Esophagus (tissue), 2 donors: ENCODE results near the gene UBE2N. TPM values are rescaled to one million over a fixed set of nuclear protein-coding genes. Genes with fewer than 3 reads are reported as not detected.
A peak's percentile ranks its signal among the peaks of the same experiment; 100 is the strongest.

Source experiments
- H3K27ac ChIP-seq, 2 donors: one replicate each; pipeline ENCODE4 v1.5.1; 2013; ENCODE audit warnings: low read depth in 2 of 2, mild to moderate bottlenecking in 2 of 2, inconsistent platforms in 1 of 2, low read length in 1 of 2, moderate library complexity in 1 of 2
- H3K27me3 ChIP-seq, 2 donors: one replicate each; pipeline ENCODE4 v1.6.1; 2013; ENCODE audit warnings: low read length in 2 of 2, control low read depth in 1 of 2, mild to moderate bottlenecking in 1 of 2; ENCODE audit not compliant: insufficient read depth in 2 of 2, control insufficient read depth in 1 of 2
- H3K36me3 ChIP-seq, 2 donors: one replicate each; pipeline ENCODE4 v1.6.1; 2013; ENCODE audit warnings: low read length in 1 of 2; ENCODE audit not compliant: control insufficient read depth in 2 of 2, insufficient read depth in 2 of 2
- H3K4me1 ChIP-seq, 2 donors: one replicate each; pipeline ENCODE4 v1.6.1; 2013; ENCODE audit warnings: low read length in 1 of 2; ENCODE audit not compliant: control insufficient read depth in 2 of 2, insufficient read depth in 2 of 2
- H3K4me3 ChIP-seq, 2 donors: one replicate each; pipeline ENCODE4 v1.5.1; 2013; ENCODE audit warnings: low read length in 2 of 2, mild to moderate bottlenecking in 2 of 2, low read depth in 1 of 2, moderate library complexity in 1 of 2
- H3K9me3 ChIP-seq, 2 donors: one replicate each; pipeline ENCODE4 v1.6.1; 2013; ENCODE audit warnings: mild to moderate bottlenecking in 2 of 2, low read depth in 1 of 2, low read length in 1 of 2, moderate library complexity in 1 of 2; ENCODE audit not compliant: control insufficient read depth in 2 of 2, insufficient read depth in 1 of 2
- WGBS, 2 donors: extraction: QIAGEN DNeasy Blood & Tissue Kit; methylation state at CpG; one replicate each; pipeline ENCODE4 v1.1.7; 2013; 5-methylcytosine and 5-hydroxymethylcytosine counted together
- polyA plus RNA-seq, 2 donors: library from polyadenylated mRNA; stranded (reverse); fragments of 200-250 nt; gene quantifications; one replicate each; pipeline ENCODE4 v1.2.3, GENCODE V29; 2013
- donor health status: healthy with polysubstance abuse.
- donor health status: Bipolar disorder and iron deficiency.

The UBE2N gene
- polyA plus RNA-seq, 2 donors, result 45.3 to 66.2 TPM

DNA sequence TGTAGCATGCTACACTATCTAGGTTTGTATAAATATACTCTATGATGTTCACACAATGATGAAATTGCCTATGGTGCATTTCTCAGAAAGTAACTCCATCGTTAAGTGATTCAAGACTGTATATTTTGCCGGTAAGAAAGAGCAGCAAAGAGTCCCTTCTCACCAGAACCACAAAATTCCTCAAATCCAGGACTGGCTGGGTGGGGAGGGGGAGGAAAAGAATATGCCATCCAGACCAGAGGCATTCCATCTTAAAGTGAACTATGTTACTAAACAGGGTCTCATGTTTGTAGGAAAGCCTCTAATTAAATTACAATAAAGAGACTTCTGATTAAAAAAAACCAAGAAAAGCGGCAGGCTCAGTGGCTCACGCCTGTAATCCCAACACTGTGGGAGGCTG is 11.5 kb downstream of the UBE2N start:
- Histone ChIP-seq H3K9me3 (no peaks in the 10 kb centered on the region), H3K4me1 (peaks cover 2 to 4% of the 10 kb centered on the region in 2 donors), H3K27me3 (no peaks in the 10 kb centered on the region), H3K36me3 (no peaks in the 10 kb centered on the region), H3K27ac (no peak overlapping the region), H3K4me3 (no peak overlapping the region)
- WGBS, 2 donors, result 80 to 86% methylated on average over 4 of the region's 4 CpGs

DNA sequence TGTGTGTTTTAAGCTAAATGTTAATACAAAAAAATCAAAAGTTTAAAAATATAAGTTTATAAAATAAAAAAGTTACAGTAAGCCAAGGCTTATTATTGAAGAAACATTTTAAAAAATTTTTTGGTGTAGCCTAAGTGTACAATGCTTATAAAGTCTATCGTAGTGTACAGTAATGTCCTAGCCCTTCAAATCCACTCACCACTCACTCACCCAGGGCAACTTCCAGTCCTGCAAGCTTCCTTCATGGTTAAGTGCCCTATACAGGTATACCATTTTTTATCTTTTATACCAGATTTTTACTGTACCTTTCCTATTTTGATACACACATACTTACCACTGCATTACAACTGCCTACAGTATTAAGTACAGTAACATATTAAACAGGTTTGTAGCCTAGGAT is 11.9 kb downstream of the UBE2N start:
- H3K9me3 ChIP-seq, result no peaks in the 10 kb centered on the region
- H3K4me3 ChIP-seq, result no peak overlapping the region
- H3K36me3 ChIP-seq, result no peaks in the 10 kb centered on the region
- WGBS, 2 donors, result 72% methylated on average over 1 of the region's 1 CpG
- H3K27ac ChIP-seq, result no peak overlapping the region
- H3K4me1 ChIP-seq, result peaks cover 1 to 2% of the 10 kb centered on the region in 2 donors
- H3K27me3 ChIP-seq, result no peaks in the 10 kb centered on the region

DNA sequence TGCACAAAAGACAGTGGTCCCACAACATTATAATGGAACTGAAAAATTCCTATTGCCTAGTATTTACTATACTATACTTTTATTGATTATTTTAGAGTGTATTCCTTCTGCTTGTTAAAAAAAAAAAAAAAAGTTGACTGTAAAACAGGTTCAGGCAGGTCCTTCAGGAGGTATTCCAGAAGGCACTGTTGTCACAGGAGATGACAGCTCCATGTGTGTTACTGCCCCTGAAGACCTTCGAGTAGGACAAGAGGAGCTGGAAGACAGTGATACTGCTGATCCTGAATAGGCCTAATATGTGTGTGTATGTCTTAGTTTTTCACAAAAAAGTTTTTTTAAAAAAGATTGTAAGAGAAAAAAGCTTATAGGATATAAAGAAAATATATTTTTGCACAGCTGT is 12.3 kb downstream of the UBE2N start:
- H3K4me3 ChIP-seq, result no peak overlapping the region
- 43 to 44% methylated on average over 1 of the region's 1 CpG for WGBS, 2 donors
- no peaks in the 10 kb centered on the region for H3K36me3 ChIP-seq
- peaks cover 0 to 2% of the 10 kb centered on the region in 2 donors for H3K4me1 ChIP-seq
- H3K9me3 ChIP-seq, result no peaks in the 10 kb centered on the region
- no peaks in the 10 kb centered on the region for H3K27me3 ChIP-seq
- no peak overlapping the region for H3K27ac ChIP-seq

DNA sequence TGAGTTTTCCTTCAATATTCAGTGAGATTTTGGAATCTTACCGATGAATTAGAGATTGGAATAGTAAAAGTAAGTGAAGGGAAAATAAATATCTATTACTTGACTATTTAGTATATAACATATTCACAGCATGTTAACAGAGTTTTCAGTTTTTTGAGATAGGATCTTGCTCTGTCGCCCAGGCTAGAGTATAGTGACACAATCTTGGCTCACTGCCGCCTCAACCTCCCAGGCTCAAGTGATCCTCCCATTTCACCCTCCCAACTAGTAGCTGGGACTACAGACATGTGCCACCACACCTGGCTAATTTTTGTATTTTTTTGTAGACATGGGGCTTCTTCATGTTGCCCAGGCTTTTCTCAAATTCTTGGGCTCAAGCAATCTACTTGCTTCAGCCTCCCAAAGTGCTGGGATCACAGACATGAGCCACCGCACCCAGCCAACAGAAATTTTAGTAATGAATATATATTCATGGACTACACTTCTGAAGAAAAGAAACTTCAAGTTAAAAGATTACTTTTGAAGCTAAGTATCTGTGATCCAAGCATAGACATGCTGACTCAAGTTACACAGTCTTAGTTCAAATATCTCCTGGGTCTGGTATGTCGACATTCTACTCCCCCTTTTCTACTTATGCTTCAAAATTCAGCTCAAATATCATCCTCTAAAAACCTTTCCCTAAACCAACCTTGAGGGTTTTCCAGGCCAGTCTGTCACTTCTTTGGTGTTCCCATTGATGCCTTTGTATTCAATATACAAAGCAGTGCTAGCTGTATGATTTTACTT is 13.8 kb downstream of the UBE2N start:
- Histone ChIP-seq H3K27me3 (no peaks in the 10 kb centered on the region), H3K4me1 (peaks cover 0 to 2% of the 10 kb centered on the region in 2 donors), H3K4me3 (no peak overlapping the region), H3K27ac (peak overlapping the region in 1 of 2 donors; percentile 7), H3K9me3 (no peaks in the 10 kb centered on the region), H3K36me3 (no peaks in the 10 kb centered on the region)
- WGBS, 2 donors, result 51 to 61% methylated on average over 5 of the region's 5 CpGs

DNA sequence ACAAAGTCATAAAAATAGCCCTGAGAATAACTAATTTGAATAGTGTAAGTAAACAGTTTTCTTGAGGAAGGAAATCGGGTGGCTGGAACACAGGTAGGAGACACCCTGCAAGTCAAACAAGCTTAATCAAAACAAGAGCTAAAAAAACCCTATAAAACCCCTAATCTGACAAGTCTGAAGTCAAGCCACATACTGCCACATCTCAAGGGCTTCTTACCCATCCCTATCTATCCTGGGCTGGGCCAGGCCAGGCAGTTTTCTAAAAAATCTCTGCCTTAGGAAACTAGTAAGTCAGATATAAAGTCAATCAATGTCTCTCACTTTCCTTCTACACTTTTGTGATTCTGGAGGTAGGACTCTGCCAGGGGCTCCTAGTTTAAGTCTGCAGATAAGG is 15.3 kb downstream of the UBE2N start:
- Histone ChIP-seq H3K9me3 (no peaks in the 10 kb centered on the region), H3K36me3 (no peaks in the 10 kb centered on the region), H3K4me1 (peaks cover 0 to 2% of the 10 kb centered on the region in 2 donors), H3K4me3 (no peak overlapping the region), H3K27me3 (no peaks in the 10 kb centered on the region), H3K27ac (no peak overlapping the region)
- 20 to 38% methylated on average over 1 of the region's 1 CpG for WGBS, 2 donors

DNA sequence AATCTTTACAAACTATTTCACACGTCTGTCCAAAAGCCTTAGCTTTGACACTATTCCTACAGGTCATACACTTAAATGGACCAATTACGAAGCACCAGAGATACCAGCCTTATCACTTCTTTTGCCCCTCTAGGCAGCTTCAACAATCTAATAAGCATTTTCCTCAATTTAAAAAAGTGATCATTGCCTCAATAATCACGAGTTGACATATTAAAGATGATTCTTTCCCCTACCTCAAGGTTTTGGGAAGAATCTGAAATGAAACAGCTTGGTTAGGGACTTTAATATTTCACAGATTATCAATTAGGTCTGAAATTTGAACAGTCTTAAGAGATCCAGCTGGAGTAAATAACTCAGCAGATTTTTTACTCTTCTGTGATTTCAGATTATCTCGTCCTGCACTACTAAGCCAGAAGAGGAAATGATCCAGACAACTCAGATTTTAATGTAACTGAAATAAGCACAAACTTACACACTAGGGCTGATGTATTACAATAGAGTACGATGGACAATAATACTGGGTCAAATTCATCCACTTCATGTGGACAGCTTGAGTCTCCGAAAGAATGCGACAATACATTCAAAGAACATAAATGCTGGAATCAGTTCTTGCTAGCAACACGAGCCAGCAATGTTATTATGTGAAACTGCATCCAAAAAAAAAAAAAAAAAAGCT is 15.9 kb downstream of the UBE2N start:
- Histone ChIP-seq H3K27me3 (no peaks in the 10 kb centered on the region), H3K4me1 (peaks cover 0 to 2% of the 10 kb centered on the region in 2 donors), H3K27ac (no peak overlapping the region), H3K4me3 (no peak overlapping the region), H3K9me3 (no peaks in the 10 kb centered on the region), H3K36me3 (no peaks in the 10 kb centered on the region)
- 55 to 61% methylated on average over 8 of the region's 8 CpGs for WGBS, 2 donors

DNA sequence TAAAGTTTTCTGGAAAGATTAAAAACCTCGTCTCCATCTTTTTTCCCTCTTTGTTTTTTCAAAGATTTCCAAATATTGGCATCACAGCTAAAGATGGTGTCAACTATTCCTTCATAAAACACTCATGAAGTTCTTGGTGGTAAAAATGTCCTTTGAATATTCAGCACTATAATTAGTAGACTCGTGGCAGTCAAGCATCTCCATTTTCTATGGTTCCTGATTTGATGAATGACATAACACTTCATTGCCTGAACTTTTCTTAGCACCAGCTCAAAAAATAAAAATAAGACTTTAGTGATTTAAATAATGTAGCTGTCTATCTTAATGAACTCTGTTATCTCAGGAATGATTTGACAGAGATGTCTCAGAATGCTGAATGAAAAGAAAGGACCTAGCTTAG is 19.7 kb downstream of the UBE2N start:
- Histone ChIP-seq H3K27me3 (no peaks in the 10 kb centered on the region), H3K4me3 (no peak overlapping the region), H3K27ac (no peak overlapping the region), H3K9me3 (no peaks in the 10 kb centered on the region), H3K4me1 (peaks cover 0 to 1% of the 10 kb centered on the region in 2 donors), H3K36me3 (no peaks in the 10 kb centered on the region)
- WGBS, 2 donors, result 52 to 58% methylated on average over 2 of the region's 2 CpGs

DNA sequence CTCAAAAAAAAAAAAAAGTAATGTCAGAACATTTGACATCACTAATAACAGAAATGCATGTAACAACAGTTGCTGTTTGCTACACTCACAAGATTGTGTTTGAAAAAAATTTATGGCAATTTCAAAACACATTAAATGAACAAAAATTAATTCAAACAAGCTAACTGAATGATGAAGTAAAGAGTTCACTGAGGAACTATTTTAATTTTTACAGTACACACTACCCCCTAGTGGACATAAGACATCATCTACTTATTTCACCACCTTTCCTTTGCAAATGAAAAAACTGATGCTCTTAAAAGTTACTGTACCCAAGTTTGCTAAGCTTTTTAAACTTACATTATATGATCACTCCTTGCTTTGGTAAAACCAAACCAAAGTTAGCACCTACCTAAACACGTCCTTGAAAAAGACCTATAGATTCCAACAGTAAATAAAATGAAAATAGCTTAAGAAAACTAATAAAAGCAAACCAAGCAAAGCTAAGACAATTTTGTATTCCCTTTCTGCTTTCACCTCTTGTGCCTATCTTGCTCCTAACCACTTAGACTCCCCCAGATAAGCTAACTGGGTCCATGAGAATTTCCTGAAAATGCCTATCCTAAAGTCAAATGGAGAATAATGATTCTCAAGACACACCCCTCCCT is 22.2 kb downstream of the UBE2N start:
- Histone ChIP-seq H3K27me3 (no peaks in the 10 kb centered on the region), H3K9me3 (no peaks in the 10 kb centered on the region), H3K36me3 (no peaks in the 10 kb centered on the region), H3K27ac (no peak overlapping the region), H3K4me1 (no peaks in the 10 kb centered on the region), H3K4me3 (no peak overlapping the region)
- 20 to 28% methylated on average over 1 of the region's 1 CpG for WGBS, 2 donors

DNA sequence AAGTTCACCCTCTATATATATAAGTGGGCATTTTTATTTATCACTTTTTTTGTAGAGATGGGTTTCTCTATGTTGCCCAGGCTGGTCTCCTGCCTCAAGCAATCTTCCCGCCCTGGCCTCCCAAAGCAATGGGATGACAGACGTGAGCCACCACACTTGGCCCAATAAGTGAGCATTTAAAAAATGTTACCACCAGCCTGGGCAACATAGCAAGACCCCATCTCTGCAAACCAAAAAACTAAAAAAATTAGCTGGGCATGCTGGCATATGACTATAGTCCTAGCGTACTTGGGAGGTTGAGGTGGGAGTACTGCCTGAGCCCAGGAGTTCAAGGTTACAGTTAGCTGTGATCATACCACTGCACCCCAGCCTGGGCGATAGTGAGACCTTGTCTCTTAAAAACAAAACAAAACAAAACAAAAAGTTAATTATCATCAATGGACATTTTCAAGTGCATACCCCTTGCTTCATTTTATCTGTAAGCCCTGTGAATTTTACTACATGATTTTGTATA is 23.7 kb downstream of the UBE2N start:
- Histone ChIP-seq H3K27ac (no peak overlapping the region), H3K4me1 (no peaks in the 10 kb centered on the region), H3K9me3 (no peaks in the 10 kb centered on the region), H3K36me3 (no peaks in the 10 kb centered on the region), H3K27me3 (no peaks in the 10 kb centered on the region), H3K4me3 (no peak overlapping the region)
- 94 to 98% methylated on average over 4 of the region's 4 CpGs for WGBS, 2 donors
